ENCODE measurements around the gene FUNDC1.
"Not testable (repeated sequence)": the region's sequence is repeated elsewhere in the genome, so short reads cannot be mapped to it uniquely, and the experiment has no call there.

FUNDC1 gene, protein sequence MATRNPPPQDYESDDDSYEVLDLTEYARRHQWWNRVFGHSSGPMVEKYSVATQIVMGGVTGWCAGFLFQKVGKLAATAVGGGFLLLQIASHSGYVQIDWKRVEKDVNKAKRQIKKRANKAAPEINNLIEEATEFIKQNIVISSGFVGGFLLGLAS

DNA sequence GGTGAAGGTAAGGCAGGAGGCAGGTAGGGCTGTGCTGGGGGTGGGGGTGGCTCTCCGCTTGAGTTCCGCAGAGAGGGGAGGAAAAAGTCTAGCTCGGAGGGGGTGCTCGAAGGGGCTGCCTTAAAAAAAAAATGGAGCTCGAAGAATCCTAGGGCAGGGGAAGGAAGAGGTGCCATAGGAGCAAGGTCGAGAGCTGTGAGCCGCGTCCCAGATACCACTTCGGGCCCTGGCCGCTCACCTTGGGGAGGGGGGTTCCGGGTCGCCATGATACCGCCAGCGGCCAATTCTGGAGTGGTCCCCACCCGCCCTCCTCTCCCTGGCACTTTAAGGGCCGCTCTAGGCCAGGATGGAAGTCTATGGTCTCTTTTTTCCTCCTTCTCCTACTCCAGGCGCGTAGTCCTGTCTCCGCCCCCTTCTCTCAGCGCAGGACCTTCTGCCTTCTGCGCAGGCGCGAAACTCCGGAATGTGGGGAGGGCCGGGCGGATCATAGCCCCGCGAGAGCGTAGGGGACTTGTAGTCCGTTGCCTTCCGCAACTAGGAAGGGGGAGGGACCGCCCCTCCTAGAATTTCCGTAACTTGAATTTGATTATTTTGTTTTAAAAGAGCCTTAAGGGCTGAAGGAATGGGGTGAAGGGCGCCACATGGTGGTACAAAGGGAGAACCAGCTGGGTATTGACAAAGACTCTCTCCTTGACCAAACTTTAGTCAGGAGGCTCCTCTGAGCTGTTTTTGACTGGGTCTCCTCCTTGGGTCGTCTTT lies at the start of gene FUNDC1:
TSS of gene FUNDC1 (minus strand) at position 293 of the 759 bp plus-strand sequence. CDS start at position 266, 27 bp downstream.
- peak; percentile 87 to 90 for DNase-seq

- no peak for DNase-seq
Measured at GRCh38 chrX:44585866-44586265, 43.2 kb upstream of the FUNDC1 start.

GRCh38 chrX:44580466-44580865 lies 37.8 kb upstream of the FUNDC1 start:
- no peak for DNase-seq

- DNase-seq = no peak
Measured at GRCh38 chrX:44572340-44572938, 29.8 kb upstream of the FUNDC1 start.

GRCh38 chrX:44570522-44570921 lies 27.9 kb upstream of the FUNDC1 start:
- DNase-seq = no peak

DNA sequence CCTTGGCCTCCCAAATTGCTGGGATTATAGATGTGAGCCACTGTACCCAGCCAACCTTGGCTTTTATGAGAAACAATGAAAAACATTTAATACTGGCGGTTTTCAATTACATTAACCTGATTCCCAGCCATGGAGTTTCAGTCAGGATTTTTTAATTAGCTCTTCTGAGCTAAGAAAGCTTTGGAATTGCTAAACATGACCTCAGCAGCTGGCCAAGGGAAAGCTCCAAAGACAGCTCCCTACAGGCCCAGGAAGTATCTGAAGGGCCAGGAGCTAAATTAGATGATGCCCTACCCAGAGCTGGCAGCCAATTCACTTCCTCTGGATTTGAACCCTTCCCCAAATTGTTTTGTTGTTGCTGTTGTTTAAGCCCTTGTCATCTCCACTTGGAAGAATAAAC lies 26.5 kb upstream of the FUNDC1 start:
- DNase-seq = no peak

- DNase-seq = no peak
Measured at GRCh38 chrX:44568196-44568595, 25.5 kb upstream of the FUNDC1 start.

- not testable (repeated sequence) for DNase-seq
Measured at GRCh38 chrX:44561896-44562295, 19.2 kb upstream of the FUNDC1 start.

GRCh38 chrX:44550563-44550962 lies 7.9 kb upstream of the FUNDC1 start:
- DNase-seq = no peak

DNA sequence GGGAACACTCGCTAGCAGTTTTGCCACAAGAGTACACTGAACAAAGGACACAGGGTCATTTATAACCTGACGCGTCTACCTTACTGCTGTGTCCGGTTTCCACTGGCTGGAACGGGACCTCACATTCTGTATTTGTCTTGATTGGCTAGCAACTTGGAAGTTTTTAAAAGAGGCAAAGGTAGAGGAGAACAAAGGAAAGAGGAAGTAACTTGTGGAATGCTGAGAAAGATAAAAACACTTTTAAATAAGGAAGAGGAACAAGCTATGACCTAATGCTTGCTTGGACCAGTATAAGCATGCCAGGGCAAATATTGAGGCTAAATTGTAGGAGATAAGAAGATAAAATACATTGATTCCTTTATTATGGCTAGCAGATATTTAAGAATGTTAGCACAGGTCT lies 2.8 kb upstream of the FUNDC1 start:
- not testable (repeated sequence) for DNase-seq

GRCh38 chrX:44544036-44544435 lies 1.4 kb upstream of the FUNDC1 start:
- no peak for DNase-seq

- no peak for DNase-seq
Measured at GRCh38 chrX:44536198-44536597, 6.5 kb downstream of the FUNDC1 start.

DNA sequence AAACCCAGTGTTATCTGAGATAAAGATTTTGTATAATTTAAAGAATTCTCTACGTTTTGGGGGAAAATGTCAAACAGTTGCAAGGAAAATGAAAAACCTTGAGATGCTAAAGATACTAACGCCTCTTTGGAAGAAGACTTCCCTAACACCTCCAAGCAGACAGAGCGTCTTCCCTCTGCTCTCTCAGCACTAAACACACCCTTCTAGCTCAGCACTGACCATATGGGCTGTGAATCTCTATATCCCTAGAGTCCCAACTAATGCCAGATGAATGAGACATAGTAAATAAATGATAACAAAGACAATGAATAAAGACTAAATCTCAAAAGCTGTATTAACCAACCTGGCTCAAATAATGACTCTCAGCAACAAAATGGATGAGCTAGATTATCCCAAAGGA lies 13.3 kb downstream of the FUNDC1 start:
- DNase-seq = no peak

DNA sequence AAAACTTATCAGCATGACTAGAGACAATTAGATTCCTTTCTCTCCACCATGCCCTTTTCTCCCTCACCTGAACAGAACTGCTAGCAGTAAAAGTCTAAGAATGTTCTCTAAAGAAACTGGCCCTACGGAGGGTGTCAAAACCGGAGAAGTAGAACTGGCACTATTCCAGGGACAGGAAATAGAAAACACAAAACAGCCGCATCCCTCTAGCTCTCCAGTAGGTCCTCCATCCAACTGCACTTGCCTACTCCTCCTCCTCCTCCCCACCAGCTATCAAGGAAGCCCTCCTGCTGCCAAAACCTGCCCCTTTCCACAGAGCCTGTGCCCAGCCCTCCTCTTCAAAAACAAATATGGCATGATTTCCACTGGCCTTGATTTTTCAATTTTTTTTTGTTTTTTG lies 28.4 kb downstream of the FUNDC1 start:
- DNase-seq = no peak

- DNase-seq = peak; percentile 4 to 25
Measured at GRCh38 chrX:44507292-44507691, 35.4 kb downstream of the FUNDC1 start.

- no peak for DNase-seq
Measured at GRCh38 chrX:44506678-44507077, 36.0 kb downstream of the FUNDC1 start.

DNA sequence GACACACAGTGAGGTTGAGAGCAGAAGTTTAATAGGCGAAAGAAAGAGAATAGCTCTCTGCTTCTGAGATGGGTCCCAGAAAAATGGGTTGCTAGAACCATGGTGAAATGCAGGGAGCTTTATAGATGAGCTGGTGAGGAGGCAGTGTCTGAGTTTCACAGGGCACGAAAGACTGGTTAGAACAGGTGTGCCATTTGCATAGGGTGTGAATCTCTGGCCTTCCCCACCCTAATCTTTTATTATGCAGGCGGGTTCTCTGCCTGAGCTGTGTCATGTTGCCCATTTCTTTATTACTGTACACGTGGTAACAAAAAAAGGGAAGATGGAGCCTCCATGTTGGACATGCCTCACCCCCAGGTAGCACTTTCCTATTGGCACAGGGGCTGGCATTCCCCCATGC lies 39.1 kb downstream of the FUNDC1 start:
- DNase-seq = no peak

DNA sequence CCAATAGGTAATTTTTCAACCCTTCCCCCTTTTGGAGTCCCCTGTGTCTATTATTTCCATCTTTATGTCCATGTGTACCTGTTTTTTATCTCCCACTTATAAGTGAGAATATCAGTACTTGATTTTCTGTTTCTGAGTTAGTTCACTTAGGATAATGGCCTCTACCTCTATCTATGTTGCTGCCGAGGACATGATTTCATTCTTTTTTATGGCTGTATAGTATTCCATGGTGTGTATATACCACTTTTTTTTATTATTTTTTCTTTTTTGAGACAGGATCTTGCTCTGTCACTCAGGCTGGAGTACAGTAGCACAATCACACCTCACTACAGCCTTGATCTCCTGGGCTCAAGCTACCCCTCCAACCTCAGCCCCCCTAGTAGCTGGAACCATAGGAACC lies 47.6 kb downstream of the FUNDC1 start:
- DNase-seq = no peak

GRCh38 chrX:44494357-44494756 lies 48.3 kb downstream of the FUNDC1 start:
- DNase-seq = no peak

GRCh38 chrX:44489515-44489914 lies 53.1 kb downstream of the FUNDC1 start:
- no peak for DNase-seq

DNA sequence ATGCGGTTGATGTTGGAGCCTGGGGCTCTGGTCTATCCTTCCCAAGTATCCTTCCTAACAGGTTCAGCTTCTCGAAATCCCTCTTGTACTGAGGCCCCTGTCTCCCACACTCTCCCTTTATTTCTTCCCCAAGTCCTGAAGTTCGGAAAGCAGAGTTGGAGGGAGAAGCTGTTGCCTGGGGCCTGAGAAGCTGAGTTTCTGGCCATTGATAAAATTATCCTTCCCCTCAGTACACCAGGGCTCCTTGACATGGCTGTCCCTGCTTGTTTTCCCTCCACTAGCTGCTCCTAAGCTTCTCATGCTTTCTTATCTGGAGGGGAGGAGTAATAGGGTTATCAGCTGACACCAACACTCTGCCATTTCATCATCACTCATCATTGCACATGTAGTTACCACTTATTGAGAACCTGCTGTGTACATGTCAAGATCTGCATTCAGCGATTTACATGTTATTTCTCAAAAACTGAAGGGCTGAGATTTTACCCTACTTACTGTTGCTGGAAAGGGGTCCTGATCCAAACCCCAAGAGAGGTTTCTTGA lies 58.0 kb downstream of the FUNDC1 start:
- no peak for DNase-seq

DNA sequence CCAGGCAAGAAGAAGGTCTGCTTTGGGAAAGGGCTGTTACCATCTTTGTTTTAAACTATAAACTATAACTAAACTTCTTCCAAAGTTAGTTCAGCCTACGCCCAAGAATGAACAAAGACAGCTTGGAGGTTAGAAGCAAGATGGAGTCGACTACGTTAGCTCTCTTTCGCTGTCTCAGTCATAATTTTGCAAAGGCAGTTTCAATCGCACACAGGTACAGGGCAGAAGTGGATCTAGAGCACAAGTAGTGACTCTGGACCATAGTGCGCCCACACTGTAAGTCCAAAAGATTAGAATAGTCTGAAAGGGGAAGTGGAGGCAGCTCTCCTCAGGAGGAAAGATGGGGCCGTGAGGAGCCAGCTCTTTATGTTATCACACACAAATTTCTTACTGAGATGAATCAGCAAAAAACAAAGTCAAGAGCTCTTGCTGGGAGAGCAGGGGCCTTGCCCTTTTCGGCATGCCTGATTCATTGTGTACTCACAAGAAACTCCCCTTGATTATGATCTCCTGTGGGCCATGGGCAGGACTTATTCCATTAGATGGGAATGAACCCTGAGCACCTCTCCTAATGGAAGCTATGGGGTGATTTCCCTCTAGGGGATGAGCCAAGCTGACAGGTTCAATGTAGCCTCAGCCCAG lies 58.6 kb downstream of the FUNDC1 start:
- DNase-seq = no peak

GRCh38 chrX:44482575-44482974 lies 60.1 kb downstream of the FUNDC1 start:
- no peak for DNase-seq

DNA sequence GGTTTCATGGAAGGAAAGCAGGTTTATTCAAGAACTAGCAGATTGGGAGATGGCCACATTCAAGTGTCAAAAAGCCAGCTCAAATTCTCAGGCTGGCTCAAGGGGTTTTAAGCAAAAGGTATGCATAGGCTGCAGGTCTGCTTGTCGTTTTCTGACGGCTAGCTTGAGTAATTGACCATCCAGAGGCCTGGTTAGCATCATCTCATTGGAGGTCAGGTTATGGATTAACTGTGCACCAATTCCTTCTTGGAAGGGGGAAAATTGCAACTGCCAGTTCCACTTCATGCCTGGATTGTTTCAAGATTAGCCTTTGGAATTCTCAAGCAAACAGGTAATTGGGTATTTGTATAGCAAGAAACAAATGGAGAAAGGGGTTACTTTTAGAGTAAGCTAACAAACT lies 62.1 kb downstream of the FUNDC1 start:
- no peak for DNase-seq
